IMR-90 (cell line): Measurements from ENCODE around the gene ERRFI1. TPM values are rescaled to one million over a fixed set of nuclear protein-coding genes. Genes with fewer than 3 reads are reported as not detected.

Experiments
- ATAC-seq: fragments of 200-7000 bp; cut with Tn5 transposase; 2 replicates; pipeline ENCODE4 v1.9.1; 2020; ENCODE audit warnings: low read depth, mild to moderate bottlenecking, moderate library complexity
- BruUV-seq: library from RNA; stranded (reverse); fragments of 400-500 nt; replicated peaks from 2 replicates; lab custom pipeline; 2021; lab: Mats Ljungman, UMichigan
- CTCF ChIA-PET: fragments of 300-600 bp; formaldehyde crosslinking; extraction: SDS; loops from one replicate; lab custom pipeline; 2021; ENCODE audit warnings: antibody characterized with exemption; lab: Yijun Ruan, JAX
- POLR2A ChIA-PET: fragments of 300-600 bp; sonication (Branson Sonifier 250); formaldehyde crosslinking; loops from one replicate; lab custom pipeline; 2022; ENCODE audit warnings: antibody characterized with exemption; ENCODE audit not compliant: unreplicated experiment; lab: Charles Lee
- DNase-seq: peaks from one replicate; pipeline ENCODE4 v3.0.0; 2013
- H2AFZ ChIP-seq: replicated peaks from 2 replicates; pipeline ENCODE3; 2013; ENCODE audit warnings: low read length, mild to moderate bottlenecking; ENCODE audit not compliant: poor library complexity
- H2AK5ac ChIP-seq: 2 replicates; pipeline ENCODE4 v1.6.1; 2013; ENCODE audit warnings: low read depth, low read length, inconsistent platforms
- H2AK9ac ChIP-seq: replicated peaks from 2 replicates; pipeline ENCODE3; 2013; ENCODE audit warnings: mild to moderate bottlenecking, low read depth, low read length, moderate library complexity; ENCODE audit not compliant: poor library complexity
- H2BK120ac ChIP-seq: 2 replicates; pipeline ENCODE4 v1.6.1; 2013; ENCODE audit warnings: low read depth, low read length, inconsistent platforms
- H2BK15ac ChIP-seq: 3 replicates; pipeline ENCODE4 v1.6.1; 2013; ENCODE audit warnings: low read depth, low read length, inconsistent platforms
- H2BK20ac ChIP-seq: 2 replicates; pipeline ENCODE4 v1.6.1; 2013; ENCODE audit warnings: low read depth, mild to moderate bottlenecking, inconsistent platforms, low read length, moderate library complexity
- H2BK5ac ChIP-seq: 2 replicates; pipeline ENCODE4 v1.6.1; 2013; ENCODE audit warnings: mild to moderate bottlenecking, low read depth, low read length, inconsistent platforms; ENCODE audit not compliant: poor library complexity, severe bottlenecking
- H3K14ac ChIP-seq: replicated peaks from 2 replicates; pipeline ENCODE4 v1.6.1; 2013; ENCODE audit warnings: low read depth, low read length, inconsistent platforms
- H3K18ac ChIP-seq: 2 replicates; pipeline ENCODE4 v1.6.1; 2013; ENCODE audit warnings: low read depth, low read length, control low read depth
- H3K23ac ChIP-seq: 2 replicates; pipeline ENCODE4 v1.6.1; 2013; ENCODE audit warnings: low read depth, low read length, inconsistent platforms
- H3K27ac ChIP-seq: 2 replicates; pipeline ENCODE4 v1.5.1; 2013; ENCODE audit warnings: mild to moderate bottlenecking, control low read depth, low read length; ENCODE audit not compliant: insufficient read depth
- H3K27me3 ChIP-seq: 2 replicates; pipeline ENCODE4 v1.6.1; 2013; ENCODE audit warnings: low read length; ENCODE audit not compliant: control insufficient read depth, insufficient read depth
- H3K36me3 ChIP-seq: 2 replicates; pipeline ENCODE4 v1.6.1; 2013; ENCODE audit warnings: low read length, mixed read lengths; ENCODE audit not compliant: control insufficient read depth, insufficient read depth
- H3K4ac ChIP-seq: 2 replicates; pipeline ENCODE4 v1.6.1; 2013; ENCODE audit warnings: low read depth, low read length, inconsistent platforms
- H3K4me1 ChIP-seq: 2 replicates; pipeline ENCODE4 v1.6.1; 2013; ENCODE audit warnings: low read length, mixed read lengths; ENCODE audit not compliant: control insufficient read depth, insufficient read depth
- H3K4me2 ChIP-seq: 2 replicates; pipeline ENCODE4 v1.6.1; 2013; ENCODE audit warnings: low read depth, mild to moderate bottlenecking, control low read depth, low read length, moderate library complexity
- H3K4me3 ChIP-seq: 2 replicates; pipeline ENCODE4 v1.5.1; 2013; ENCODE audit warnings: low read depth, mild to moderate bottlenecking, control low read depth, low read length, moderate library complexity; ENCODE audit not compliant: insufficient read depth
- H3K56ac ChIP-seq: 2 replicates; pipeline ENCODE4 v1.6.1; 2013; ENCODE audit warnings: low read length, inconsistent platforms; ENCODE audit not compliant: insufficient read depth; ENCODE audit errors: extremely low read depth
- H3K79me1 ChIP-seq, 2 experiments: 2 replicates each; pipeline ENCODE4 v1.6.1; 2013; ENCODE audit warnings: low read length in 2 of 2, inconsistent platforms in 1 of 2, low read depth in 1 of 2
- H3K9ac ChIP-seq: 2 replicates; pipeline ENCODE4 v1.6.1; 2013; ENCODE audit warnings: low read depth, low read length, control low read depth
- H3K9me1 ChIP-seq: 2 replicates; pipeline ENCODE4 v1.6.1; 2013; ENCODE audit warnings: low read length, inconsistent platforms; ENCODE audit not compliant: insufficient read depth
- H3K9me3 ChIP-seq: 2 replicates; pipeline ENCODE4 v1.6.1; 2013; ENCODE audit warnings: low read length; ENCODE audit not compliant: control insufficient read depth, insufficient read depth
- H4K20me1 ChIP-seq: 2 replicates; pipeline ENCODE4 v1.6.1; 2013; ENCODE audit warnings: low read length, inconsistent platforms; ENCODE audit not compliant: insufficient read depth
- H4K5ac ChIP-seq: 2 replicates; pipeline ENCODE4 v1.6.1; 2013; ENCODE audit warnings: mild to moderate bottlenecking, low read depth, low read length, control low read depth
- H4K8ac ChIP-seq, 2 experiments: 2 replicates each; pipeline ENCODE4 v1.6.1; 2013; ENCODE audit warnings: low read depth in 2 of 2, low read length in 2 of 2, control low read depth in 1 of 2, inconsistent platforms in 1 of 2
- H4K91ac ChIP-seq: 2 replicates; pipeline ENCODE4 v1.6.1; 2013; ENCODE audit warnings: low read depth, low read length, inconsistent platforms; ENCODE audit not compliant: insufficient read depth
- MAZ ChIP-seq: IDR thresholded peaks from 2 replicates; pipeline ENCODE4 v1.6.1; 2012; ENCODE audit warnings: low read depth, mild to moderate bottlenecking, low read length, improper control_type of control experiment, moderate library complexity, borderline replicate concordance
- MXI1 ChIP-seq: IDR thresholded peaks from 2 replicates; pipeline ENCODE4 v1.6.1; 2012; ENCODE audit warnings: low read depth, mild to moderate bottlenecking, low read length, moderate library complexity, borderline replicate concordance
- NFE2L2 ChIP-seq: fragments of 150-350 bp; IDR thresholded peaks from 2 replicates; pipeline ENCODE4 v1.6.1; 2016; ENCODE audit warnings: low read depth, mild to moderate bottlenecking, low read length
- POLR2A ChIP-seq: IDR thresholded peaks from 2 replicates; pipeline ENCODE4 v1.6.1; 2012; ENCODE audit warnings: mild to moderate bottlenecking, low read depth, low read length
- SMC3 ChIP-seq: fragments of 150-350 bp; IDR thresholded peaks from 2 replicates; pipeline ENCODE4 v1.6.1; 2016; ENCODE audit warnings: low read depth, mild to moderate bottlenecking, antibody characterized with exemption, low read length, moderate library complexity
- WGBS, 2 experiments: methylation state at CpG; one replicate each; pipeline versions ENCODE4 v1.1.5 to v1.1.7; 2013; ENCODE audit warnings: missing lambda C conversion rate in 2 of 2; ENCODE audit not compliant: insufficient read length in 1 of 2; ENCODE audit errors: extremely low coverage in 2 of 2; 5-methylcytosine and 5-hydroxymethylcytosine counted together
- dilution Hi-C: fragments of 300-500 bp; cut with HindIII; formaldehyde crosslinking; loops from one replicate; pipeline ENCODE4 v1.14.3; 2018; ENCODE audit warnings: low sequenced_read_pairs; ENCODE audit not compliant: unreplicated experiment
- in situ Hi-C: fragments of 300-500 bp; cut with MboI; formaldehyde crosslinking; loops from 3 replicates; pipeline ENCODE4 v1.14.3; 2019; ENCODE audit warnings: low sequenced_read_pairs, inconsistent platforms, mixed read lengths
- intact Hi-C: fragments of 100-400 bp; cut with micrococcal nuclease; formaldehyde crosslinking; loops from 2 replicates; pipeline ENCODE4 v1.10.0; 2022
- polyA plus RNA-seq, 3 experiments: library from polyadenylated mRNA; depleted of rRNA; stranded (reverse); fragments of >200 nt; gene quantifications; 2 replicates each; pipeline ENCODE4 v1.2.3, GENCODE V29; 2012; ENCODE audit warnings: low replicate concordance in 1 of 3
- total RNA-seq: library from RNA; depleted of rRNA; stranded (reverse); fragments of >200 nt; gene quantifications from 2 replicates; pipeline ENCODE4 v1.2.3, GENCODE V29; 2012

ERRFI1 gene
- total and polyA plus RNA-seq, 2 of the 4 experiments (the other 2 are of a cell fraction): 101 to 145 TPM

DNA sequence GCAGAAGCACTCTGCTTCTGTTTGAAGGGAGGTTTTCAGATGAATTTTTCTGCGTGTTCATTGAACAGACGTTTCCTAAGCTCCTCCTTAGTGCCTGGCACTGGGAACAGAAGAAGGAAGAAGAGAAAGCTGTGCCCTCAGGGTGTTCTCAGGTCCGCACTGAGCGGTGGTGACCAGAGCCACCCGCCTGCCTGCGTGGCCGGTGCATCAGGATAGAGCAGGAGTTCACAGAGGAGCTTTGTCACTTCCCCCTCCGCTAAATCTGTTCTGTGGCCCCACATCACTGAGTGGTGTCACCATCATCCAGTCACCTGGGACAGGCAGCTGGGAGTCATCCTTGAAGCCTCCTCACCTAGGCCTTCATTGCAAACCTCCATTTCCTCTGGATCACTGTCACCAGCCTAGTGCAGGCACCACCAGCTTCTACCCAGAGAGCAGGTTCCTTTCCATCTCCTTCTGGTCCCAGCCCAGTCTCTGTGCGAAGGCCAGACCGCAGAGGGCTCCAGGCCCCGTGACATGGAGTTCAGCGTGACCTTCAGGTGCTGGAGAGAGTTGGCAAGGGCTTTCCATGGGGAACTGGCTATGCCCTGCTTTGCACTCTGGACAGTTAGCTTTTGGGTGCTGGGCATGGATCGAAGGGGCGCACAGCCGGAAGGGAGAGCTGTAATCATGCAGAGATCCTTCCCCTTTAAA, 42.9 kb downstream of the ERRFI1 start (continued):
- TF ChIP-seq MAZ: no peak

DNA sequence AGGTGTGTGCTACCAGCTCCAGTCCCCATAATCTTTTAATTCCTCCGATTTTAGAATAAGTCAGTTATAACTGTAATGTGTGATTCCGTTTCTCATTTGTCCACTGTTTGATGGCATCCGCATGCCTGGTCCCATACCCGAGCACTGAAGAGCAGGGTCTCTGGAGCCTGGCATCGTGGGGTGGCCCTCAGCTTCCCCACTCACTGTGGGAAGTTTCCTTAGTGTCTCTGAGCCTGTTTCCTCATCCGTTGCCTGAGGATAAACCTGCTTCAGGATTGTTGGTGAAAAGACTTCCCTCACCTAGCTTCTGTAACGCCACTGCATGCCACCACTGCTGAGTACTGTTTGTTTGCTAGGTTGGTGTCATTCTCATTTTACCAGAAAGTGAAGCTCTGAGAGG, 45.1 kb downstream of the ERRFI1 start:
- H2BK120ac ChIP-seq: no peak overlapping the region
- H4K5ac ChIP-seq: no peak overlapping the region
- no peaks in the 10 kb centered on the region; the same call in 1 of the 2 replicates for H3K9me1 ChIP-seq
- H3K9me3 ChIP-seq: no peaks in the 10 kb centered on the region
- in situ Hi-C loops (loop anchor here (5.0 to 25.0 kb wide), 4 partner anchors 331 to 881 kb away; no protein-coding TSS in a partner anchor), intact Hi-C loops (loop anchor here (5.0 kb wide), 1 partner anchor 746 kb away; no protein-coding TSS in a partner anchor), dilution Hi-C loops (no loop called here)
- no peak overlapping the region for H3K27ac ChIP-seq
- peaks cover 25 to 56% of the 10 kb centered on the region in 2 experiments for H3K79me1 ChIP-seq
- no CpG with 5 or more reads among the region's 7 CpGs for WGBS, 2 experiments
- ATAC-seq (no peak), DNase-seq (no peak)
- no peak overlapping the region for H2BK15ac ChIP-seq
- H3K4me1 ChIP-seq: peaks cover 2% of the 10 kb centered on the region; the same call in 1 of the 2 replicates
- no peak overlapping the region for H2AFZ ChIP-seq
- TF ChIP-seq POLR2A (no peak), SMC3 (no peak), NFE2L2 (no peak), MXI1 (no peak)
- no peak overlapping the region for H3K23ac ChIP-seq
- H4K8ac ChIP-seq: no peak overlapping the region
- no peak overlapping the region for H3K4me3 ChIP-seq
- H2BK5ac ChIP-seq: no peak overlapping the region
- H2BK20ac ChIP-seq: no peak overlapping the region
- no peak overlapping the region for H3K14ac ChIP-seq
- no peak overlapping the region for H3K9ac ChIP-seq
- H3K4ac ChIP-seq: no peak overlapping the region
- peak overlapping the region; percentile 53 for H2AK9ac ChIP-seq
- H3K4me2 ChIP-seq: no peak overlapping the region
- H4K20me1 ChIP-seq: no peaks in the 10 kb centered on the region; the same call in 1 of the 2 replicates
- H3K36me3 ChIP-seq: peaks cover 47% of the 10 kb centered on the region
- no peak overlapping the region for H3K56ac ChIP-seq
- no peak overlapping the region for H3K18ac ChIP-seq
- no peak overlapping the region for H4K91ac ChIP-seq
- ChIA-PET CTCF (no interaction called here), POLR2A (no interaction called here)
- BruUV-seq: no TSS peak
- H3K27me3 ChIP-seq: no peaks in the 10 kb centered on the region
- no peak overlapping the region for H2AK5ac ChIP-seq
